GM20431 (cell line): ENCODE data around the gene STAT5A.

Source experiments
- in situ Hi-C: fragments of 300-500 bp; cut with MseI, MboI; formaldehyde crosslinking; loops from one replicate; pipeline ENCODE4 v1.15.0; 2020; ENCODE audit warnings: low sequenced_read_pairs; ENCODE audit not compliant: unreplicated experiment

Gene STAT5A

GRCh38 chr17:42266918-42267766 is 21.2 kb upstream of the STAT5A start:
- in situ Hi-C loops, result no loop called here

- in situ Hi-C loops, result no loop called here
Observed at GRCh38 chr17:42268236-42268635, 20.1 kb upstream of the STAT5A start.

GRCh38 chr17:42270170-42270535 is 18.1 kb upstream of the STAT5A start:
- in situ Hi-C loops, result no loop called here

DNA sequence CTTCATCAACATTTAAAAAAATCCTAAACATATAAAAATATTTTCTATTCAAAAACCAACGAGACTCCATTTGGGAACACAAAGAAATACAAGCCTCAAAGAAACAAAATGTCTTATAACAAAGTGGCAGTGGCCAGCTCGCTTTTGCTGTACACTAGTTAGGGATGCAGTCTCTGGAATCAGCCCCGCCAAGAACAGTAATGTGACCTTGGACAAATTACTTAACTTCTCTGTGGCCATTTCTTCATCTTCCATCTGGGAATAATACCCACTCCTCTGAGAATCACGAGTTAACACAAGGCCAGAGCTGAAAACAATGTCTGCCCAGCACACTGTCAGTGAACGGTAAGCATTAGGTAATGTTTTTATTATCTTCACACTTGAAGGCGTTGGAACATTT is 17.7 kb upstream of the STAT5A start:
- in situ Hi-C loops, result no loop called here

DNA sequence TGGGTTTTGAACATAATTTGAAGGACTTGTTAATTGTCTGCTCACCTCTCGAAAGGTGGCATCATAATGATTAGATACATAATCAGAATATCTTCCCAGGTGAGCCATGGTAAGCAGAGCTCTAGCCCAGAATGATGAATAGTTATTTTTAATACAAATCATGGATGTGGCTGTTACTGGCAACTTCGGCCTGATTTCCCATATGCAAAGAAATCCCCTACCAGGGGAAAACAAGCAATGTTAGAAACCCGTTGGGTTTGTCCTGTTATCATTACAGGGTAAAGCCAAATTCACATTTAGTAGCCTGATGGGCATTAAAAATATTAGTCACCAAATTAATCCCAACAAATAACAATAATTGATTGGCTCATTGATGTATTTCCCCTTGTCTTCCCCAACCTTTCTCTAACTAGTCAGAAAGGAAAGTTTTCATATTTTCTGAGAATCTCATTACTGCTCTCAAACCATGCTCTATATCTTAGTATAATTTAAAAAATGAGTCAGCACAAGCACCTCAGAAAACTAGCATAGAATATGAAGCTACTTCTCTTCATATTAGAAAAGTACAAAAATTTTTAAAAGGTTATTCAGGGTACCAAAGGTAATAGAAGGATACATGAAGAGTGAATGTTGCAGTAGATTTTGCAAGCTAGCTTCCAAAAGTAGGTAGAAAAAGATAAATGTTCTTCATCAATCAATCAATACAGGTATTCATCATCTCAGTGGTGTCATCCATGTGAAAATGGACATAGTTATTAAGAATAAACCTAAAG is 17.1 kb upstream of the STAT5A start:
- in situ Hi-C loops, result no loop called here

GRCh38 chr17:42271779-42272035 is 16.6 kb upstream of the STAT5A start:
- in situ Hi-C loops, result no loop called here

- in situ Hi-C loops, result no loop called here
Observed at GRCh38 chr17:42272162-42272907, 16.0 kb upstream of the STAT5A start.

- in situ Hi-C loops, result no loop called here
Observed at GRCh38 chr17:42273474-42274252, 14.6 kb upstream of the STAT5A start.

DNA sequence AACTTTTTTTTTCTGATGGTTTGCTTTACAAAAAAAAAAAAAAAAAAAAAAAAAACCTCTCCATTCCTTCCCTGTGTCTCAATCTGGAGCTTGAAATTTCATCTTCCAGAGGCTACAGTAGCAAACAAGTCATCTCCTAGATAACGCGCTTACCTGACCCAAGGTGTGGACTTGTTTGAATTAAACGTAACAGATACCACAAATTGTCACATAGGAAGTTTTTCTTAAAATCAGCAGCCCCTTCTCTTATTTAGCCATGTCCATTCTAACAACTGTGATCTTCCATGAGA is 14.1 kb upstream of the STAT5A start:
- in situ Hi-C loops, result no loop called here

- in situ Hi-C loops, result no loop called here
Observed at GRCh38 chr17:42274812-42275526, 13.3 kb upstream of the STAT5A start.

DNA sequence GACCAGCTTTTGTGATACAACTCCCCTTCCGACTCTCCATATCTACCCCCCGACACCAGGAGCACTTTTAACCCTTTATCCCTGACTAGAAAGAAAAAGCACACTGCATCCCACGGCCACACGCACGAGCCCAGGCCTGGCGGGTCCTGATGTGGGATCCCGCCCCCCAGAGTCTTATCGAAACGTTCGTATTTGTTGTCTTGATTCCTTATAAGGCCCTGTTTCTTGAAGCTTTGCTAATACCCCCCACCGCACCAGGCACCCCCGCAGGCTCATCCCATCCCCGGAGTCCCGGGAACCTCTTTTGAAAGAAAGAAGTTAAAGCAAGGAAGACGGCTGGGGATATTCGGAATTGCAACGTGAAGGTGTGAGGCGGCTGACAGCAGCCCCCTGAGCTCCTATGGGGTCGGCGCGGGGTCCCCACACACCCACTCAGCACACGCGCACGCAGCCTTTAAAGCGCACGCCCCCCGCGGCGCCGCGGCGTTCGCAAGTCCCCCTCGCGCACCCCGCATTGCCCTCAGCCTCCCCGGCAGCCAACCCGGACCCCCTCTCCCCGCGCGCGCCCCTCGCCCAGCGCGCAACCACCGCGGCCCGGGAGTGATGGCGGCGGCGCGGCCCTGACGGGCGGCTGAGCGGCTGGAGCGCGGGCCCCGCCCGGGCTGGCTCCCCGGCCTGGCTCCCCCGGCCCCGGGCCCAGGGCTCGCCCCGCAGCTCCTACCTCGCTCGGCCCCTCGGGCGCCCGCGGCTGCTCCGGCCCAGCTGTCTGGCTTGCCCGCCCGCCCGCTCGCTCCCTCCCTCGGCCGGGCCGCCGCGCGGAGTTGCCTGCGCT is 12.6 kb upstream of the STAT5A start:
- in situ Hi-C loops, result no loop called here

DNA sequence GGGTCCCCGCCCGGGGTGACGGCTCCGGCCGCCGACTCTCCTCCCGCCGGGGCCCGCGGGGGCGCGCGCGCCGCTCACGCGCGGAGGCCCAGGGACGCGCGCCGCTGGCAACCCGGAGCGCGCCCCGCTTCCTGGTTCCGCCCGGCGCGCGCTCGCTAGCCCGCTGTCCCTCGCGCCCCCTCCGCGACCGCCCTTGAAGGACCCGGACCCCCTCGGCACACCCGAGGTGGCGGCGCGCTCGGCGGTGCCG is 12.0 kb upstream of the STAT5A start, which contains the start of gene STAT5B:
STAT5B (minus strand) TSS at position 33 of the 250 bp plus-strand sequence. CDS start 44,264 bp downstream, outside the sequence.
- in situ Hi-C loops, result no loop called here

- in situ Hi-C loops, result no loop called here
Observed at GRCh38 chr17:42276609-42277341, 11.5 kb upstream of the STAT5A start.

- in situ Hi-C loops, result no loop called here
Observed at GRCh38 chr17:42277342-42277712, 11.0 kb upstream of the STAT5A start.

DNA sequence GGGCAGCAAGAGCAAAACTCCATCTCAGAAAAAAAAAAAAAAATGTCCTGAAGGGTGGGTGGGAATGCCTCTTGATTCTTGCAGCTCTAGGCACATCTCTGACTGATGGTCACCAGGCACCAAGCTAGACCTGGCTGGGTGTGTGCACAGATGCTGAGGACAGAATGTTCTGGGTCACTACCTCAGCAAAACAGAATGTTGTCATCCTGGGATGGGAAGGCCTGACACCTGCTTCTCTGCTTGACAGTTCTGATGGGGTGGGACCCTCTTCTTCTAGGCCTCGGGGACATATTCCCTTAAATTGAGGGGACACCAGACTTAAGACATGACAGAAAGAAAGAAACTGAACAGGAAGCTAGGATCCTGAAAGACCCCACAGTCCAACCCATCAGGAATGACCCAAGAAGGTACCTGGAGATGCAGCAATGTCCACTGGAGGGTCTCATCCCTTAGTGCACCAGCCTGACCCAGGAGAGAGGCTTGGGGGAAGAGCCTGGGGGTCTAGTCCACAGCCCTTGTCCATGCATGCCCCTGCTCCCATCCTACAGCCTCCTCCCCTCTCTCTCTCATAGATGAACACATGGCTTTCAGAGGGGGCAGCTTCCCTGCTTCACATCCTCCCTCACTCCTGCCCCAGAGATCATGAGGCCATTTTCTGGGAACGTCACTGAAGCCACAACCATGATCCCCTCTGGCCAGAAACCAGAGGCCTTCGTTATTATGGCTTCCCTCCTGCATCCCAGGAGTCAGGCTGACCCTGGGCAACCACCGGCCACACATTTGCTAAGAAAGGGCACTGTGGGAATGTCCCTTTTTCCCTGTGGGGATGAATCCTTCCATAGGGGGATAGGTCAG is 8.3 kb upstream of the STAT5A start:
- in situ Hi-C loops, result no loop called here

DNA sequence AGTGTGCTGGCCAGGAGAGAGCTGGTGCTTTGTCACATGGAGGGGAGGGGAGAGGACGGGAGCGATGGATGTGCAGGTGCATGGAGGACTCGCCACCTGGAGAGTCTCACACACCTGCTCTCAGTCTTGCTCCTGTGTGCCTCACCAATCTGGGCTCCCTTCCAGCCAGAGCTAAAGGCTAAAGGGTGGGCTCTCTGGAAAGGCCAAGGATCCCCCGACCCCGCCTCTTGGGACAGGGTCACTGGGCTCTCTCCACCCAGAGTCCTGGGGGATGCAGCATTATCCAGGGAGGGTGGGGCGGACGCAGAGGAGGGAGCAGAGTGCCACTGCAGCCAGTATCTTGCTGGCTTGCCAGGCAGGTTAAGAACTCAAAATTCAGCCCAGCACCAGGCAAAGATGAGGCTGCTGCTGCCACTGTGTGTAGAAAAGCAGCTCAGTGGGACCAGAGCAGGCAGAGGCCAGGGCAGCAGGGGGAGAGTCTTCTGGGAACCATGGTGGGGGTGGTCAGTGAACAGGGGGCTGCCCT is 6.7 kb upstream of the STAT5A start:
- in situ Hi-C loops, result no loop called here

DNA sequence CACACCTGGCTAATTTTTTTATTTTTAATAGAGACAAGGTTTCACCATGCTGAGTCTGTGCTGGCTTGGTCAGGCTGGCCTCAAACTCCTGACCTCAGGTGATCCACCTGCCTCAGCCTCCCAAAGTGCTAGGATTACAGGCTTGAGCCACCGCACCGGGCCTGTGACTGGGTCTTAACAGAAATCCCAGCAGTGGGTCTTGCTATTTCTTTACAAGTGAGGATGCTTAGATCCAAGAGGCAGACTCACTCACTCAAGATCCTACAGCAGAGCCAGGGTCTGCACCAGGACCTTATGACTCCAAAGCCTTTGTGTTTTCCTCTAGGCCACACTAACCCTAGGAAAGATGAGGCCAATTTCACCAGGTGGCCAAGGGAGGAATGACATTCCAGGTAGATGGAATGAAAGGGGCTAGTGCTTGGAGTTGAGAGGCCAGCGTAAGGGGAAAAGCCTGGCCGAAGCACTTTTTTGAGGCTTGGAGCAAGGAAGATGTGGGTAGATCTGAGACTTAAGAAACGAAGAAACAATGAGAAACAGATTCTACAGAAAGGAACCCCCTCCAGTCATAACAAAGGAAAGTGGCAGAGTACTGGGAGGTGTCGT is 5.7 kb upstream of the STAT5A start:
- in situ Hi-C loops, result no loop called here
